Trophoblast cell (in vitro differentiated cells and primary cell): ENCODE data around the gene SYTL1.

Experiments used
- DNase-seq, 2 donors: peaks; one replicate each; pipeline ENCODE4 v3.0.0-alpha.2; 2016
- H2AFZ ChIP-seq: 2 replicates; pipeline ENCODE4 v1.6.1; 2013; ENCODE audit warnings: low read length, moderate library complexity, mild to moderate bottlenecking; ENCODE audit not compliant: insufficient read depth, poor library complexity
- H2AK5ac ChIP-seq: 2 replicates; pipeline ENCODE4 v1.6.1; 2013; ENCODE audit warnings: mild to moderate bottlenecking, low read length
- H2BK120ac ChIP-seq: 2 replicates; pipeline ENCODE4 v1.6.1; 2013; ENCODE audit warnings: low read length, mild to moderate bottlenecking, moderate library complexity; ENCODE audit not compliant: insufficient read depth, poor library complexity
- H2BK12ac ChIP-seq: 2 replicates; pipeline ENCODE4 v1.6.1; 2013; ENCODE audit warnings: mild to moderate bottlenecking, low read length, moderate library complexity
- H2BK5ac ChIP-seq: 2 replicates; pipeline ENCODE4 v1.6.1; 2013; ENCODE audit warnings: low read length, low read depth, moderate library complexity, mild to moderate bottlenecking; ENCODE audit not compliant: poor library complexity
- H3K14ac ChIP-seq: 2 replicates; pipeline ENCODE4 v1.6.1; 2013; ENCODE audit warnings: mild to moderate bottlenecking, low read length
- H3K18ac ChIP-seq: 2 replicates; pipeline ENCODE4 v1.6.1; 2013; ENCODE audit warnings: mild to moderate bottlenecking, low read length
- H3K23ac ChIP-seq: 2 replicates; pipeline ENCODE4 v1.6.1; 2013; ENCODE audit warnings: low read length
- H3K27ac ChIP-seq: 2 replicates; pipeline ENCODE4 v1.5.1; 2013; ENCODE audit warnings: low read depth, mild to moderate bottlenecking, inconsistent platforms, low read length, moderate library complexity
- H3K27me3 ChIP-seq: 2 replicates; pipeline ENCODE4 v1.6.1; 2013; ENCODE audit warnings: inconsistent platforms, mild to moderate bottlenecking, low read length, moderate library complexity; ENCODE audit not compliant: insufficient read depth
- H3K36me3 ChIP-seq, 2 experiments: 1 replicate in 1 of 2; 2 replicates in 1 of 2; pipeline ENCODE4 v1.6.1; 2013; ENCODE audit warnings: low read length in 2 of 2, mild to moderate bottlenecking in 2 of 2, moderate library complexity in 1 of 2; ENCODE audit not compliant: insufficient read depth in 2 of 2, control insufficient read depth in 1 of 2
- H3K4ac ChIP-seq: 2 replicates; pipeline ENCODE4 v1.6.1; 2013; ENCODE audit warnings: low read depth, mild to moderate bottlenecking, low read length, moderate library complexity
- H3K4me1 ChIP-seq, 2 experiments: 1 replicate in 1 of 2; 2 replicates in 1 of 2; pipeline ENCODE4 v1.6.1; 2013; ENCODE audit warnings: low read length in 2 of 2, mild to moderate bottlenecking in 2 of 2, moderate library complexity in 1 of 2; ENCODE audit not compliant: insufficient read depth in 2 of 2, control insufficient read depth in 1 of 2
- H3K4me2 ChIP-seq: 2 replicates; pipeline ENCODE4 v1.6.1; 2013; ENCODE audit warnings: inconsistent platforms, mild to moderate bottlenecking, low read length, moderate library complexity
- H3K4me3 ChIP-seq: 2 replicates; pipeline ENCODE4 v1.5.1; 2013; ENCODE audit warnings: mild to moderate bottlenecking, low read depth, low read length, inconsistent platforms
- H3K79me1 ChIP-seq: one replicate; pipeline ENCODE4 v1.6.1; 2013; ENCODE audit warnings: low read length
- H3K79me2 ChIP-seq: 2 replicates; pipeline ENCODE4 v1.6.1; 2013; ENCODE audit warnings: low read length, mild to moderate bottlenecking; ENCODE audit not compliant: control insufficient read depth, insufficient read depth, poor library complexity
- H3K9ac ChIP-seq: 2 replicates; pipeline ENCODE4 v1.6.1; 2013; ENCODE audit warnings: mild to moderate bottlenecking, low read length
- H3K9me3 ChIP-seq: 2 replicates; pipeline ENCODE4 v1.6.1; 2013; ENCODE audit warnings: low read depth, mild to moderate bottlenecking, control low read depth, inconsistent platforms, low read length; ENCODE audit not compliant: insufficient read depth
- H4K12ac ChIP-seq: 2 replicates; pipeline ENCODE4 v1.6.1; 2013; ENCODE audit warnings: low read depth, mild to moderate bottlenecking, low read length, moderate library complexity
- H4K8ac ChIP-seq: 2 replicates; pipeline ENCODE4 v1.6.1; 2013; ENCODE audit warnings: low read depth, mild to moderate bottlenecking, low read length, moderate library complexity
- H4K91ac ChIP-seq: one replicate; pipeline ENCODE4 v1.6.1; 2013; ENCODE audit warnings: low read depth, mild to moderate bottlenecking, low read length, moderate library complexity
- WGBS: extraction: QIAGEN DNeasy Blood & Tissue Kit; methylation state at CpG from one replicate; pipeline ENCODE4 v1.1.7; 2013; ENCODE audit warnings: missing lambda C conversion rate; ENCODE audit not compliant: insufficient read length, insufficient coverage; ENCODE audit errors: extremely low coverage; 5-methylcytosine and 5-hydroxymethylcytosine counted together

SYTL1 gene

GRCh38 chr1:27392778-27393635 lies 51.2 kb downstream of the SYTL1 start:
- Histone ChIP-seq H3K9me3 (no peaks in the 10 kb centered on the region), H3K14ac (no peak overlapping the region), H3K27ac (no peak overlapping the region), H3K79me1 (peaks cover 2% of the 10 kb centered on the region), H3K9ac (peak overlapping the region; percentile 15), H3K4me3 (peak overlapping the region; percentile 70), H3K79me2 (no peaks in the 10 kb centered on the region), H2BK120ac (no peak overlapping the region), H3K27me3 (no peaks in the 10 kb centered on the region), H3K18ac (no peak overlapping the region), H3K23ac (no peak overlapping the region), H2AFZ (peak overlapping the region; percentile 64), H2BK12ac (no peak overlapping the region), H4K91ac (no peak overlapping the region), H4K12ac (no peak overlapping the region), H2AK5ac (no peak overlapping the region), H3K4me2 (peak overlapping the region; percentile 93), H3K4me1 (peaks cover 2 to 13% of the 10 kb centered on the region in 2 experiments), H4K8ac (peak overlapping the region; percentile 28), H3K4ac (no peak overlapping the region), H3K36me3 (no peaks in the 10 kb centered on the region), H2BK5ac (no peak overlapping the region)
- peak in 1 of 2 donors; percentile 31 for DNase-seq
- WGBS = no CpG with 5 or more reads among the region's 30 CpGs

- no peak overlapping the region for H3K18ac ChIP-seq
- H2AFZ ChIP-seq = no peak overlapping the region
- H3K79me1 ChIP-seq = peaks cover 2% of the 10 kb centered on the region
- H3K27ac ChIP-seq = no peak overlapping the region
- H4K8ac ChIP-seq = no peak overlapping the region
- peaks cover 2 to 13% of the 10 kb centered on the region in 2 experiments for H3K4me1 ChIP-seq
- no peaks in the 10 kb centered on the region for H3K79me2 ChIP-seq
- no peaks in the 10 kb centered on the region for H3K36me3 ChIP-seq
- no peak overlapping the region for H2BK12ac ChIP-seq
- no peak overlapping the region for H2BK5ac ChIP-seq
- no peak for DNase-seq
- no peaks in the 10 kb centered on the region for H3K9me3 ChIP-seq
- H4K12ac ChIP-seq = no peak overlapping the region
- H3K23ac ChIP-seq = no peak overlapping the region
- no peak overlapping the region for H3K14ac ChIP-seq
- no peak overlapping the region for H3K4me3 ChIP-seq
- no peak overlapping the region for H3K4me2 ChIP-seq
- H3K4ac ChIP-seq = no peak overlapping the region
- no peaks in the 10 kb centered on the region for H3K27me3 ChIP-seq
- no peak overlapping the region for H2BK120ac ChIP-seq
- no peak overlapping the region for H4K91ac ChIP-seq
- H2AK5ac ChIP-seq = no peak overlapping the region
- WGBS = no CpG with 5 or more reads among the region's 18 CpGs
- H3K9ac ChIP-seq = no peak overlapping the region
Measured at GRCh38 chr1:27393641-27394281, 51.9 kb downstream of the SYTL1 start.

GRCh38 chr1:27394282-27394658 lies 52.4 kb downstream of the SYTL1 start:
- no peak overlapping the region for H2BK120ac ChIP-seq
- no peak overlapping the region for H3K4me2 ChIP-seq
- H3K14ac ChIP-seq = no peak overlapping the region
- no peak overlapping the region for H3K9ac ChIP-seq
- no peak overlapping the region for H3K23ac ChIP-seq
- H2BK5ac ChIP-seq = no peak overlapping the region
- no peak overlapping the region for H3K27ac ChIP-seq
- no peak for DNase-seq
- no peaks in the 10 kb centered on the region for H3K36me3 ChIP-seq
- no peak overlapping the region for H3K18ac ChIP-seq
- H2AK5ac ChIP-seq = no peak overlapping the region
- no CpG with 5 or more reads among the region's 9 CpGs for WGBS
- H3K27me3 ChIP-seq = no peaks in the 10 kb centered on the region
- peaks cover 2% of the 10 kb centered on the region for H3K79me1 ChIP-seq
- H3K4ac ChIP-seq = no peak overlapping the region
- no peaks in the 10 kb centered on the region for H3K9me3 ChIP-seq
- no peak overlapping the region for H2BK12ac ChIP-seq
- no peak overlapping the region for H3K4me3 ChIP-seq
- no peak overlapping the region for H2AFZ ChIP-seq
- H3K4me1 ChIP-seq = peaks cover 2 to 13% of the 10 kb centered on the region in 2 experiments
- H4K8ac ChIP-seq = no peak overlapping the region
- H4K12ac ChIP-seq = no peak overlapping the region
- H3K79me2 ChIP-seq = no peaks in the 10 kb centered on the region
- H4K91ac ChIP-seq = no peak overlapping the region

- no CpG with 5 or more reads among the region's 1 CpG for WGBS
- H4K8ac ChIP-seq = no peak overlapping the region
Measured at GRCh38 chr1:27394925-27395324, 53.1 kb downstream of the SYTL1 start.

More at GRCh38 chr1:27394925-27395324, 53.1 kb downstream of the SYTL1 start:
- H2BK5ac ChIP-seq = no peak overlapping the region
- peaks cover 2 to 13% of the 10 kb centered on the region in 2 experiments for H3K4me1 ChIP-seq
- no peaks in the 10 kb centered on the region for H3K27me3 ChIP-seq
- H2BK12ac ChIP-seq = no peak overlapping the region
- no peak overlapping the region for H3K27ac ChIP-seq
- H3K9ac ChIP-seq = no peak overlapping the region
- H2AFZ ChIP-seq = no peak overlapping the region
- no peak overlapping the region for H3K4me2 ChIP-seq
- H2BK120ac ChIP-seq = no peak overlapping the region
- H4K91ac ChIP-seq = no peak overlapping the region
- H3K79me2 ChIP-seq = no peaks in the 10 kb centered on the region
- H4K12ac ChIP-seq = no peak overlapping the region
- H3K79me1 ChIP-seq = peaks cover 2% of the 10 kb centered on the region
- H2AK5ac ChIP-seq = no peak overlapping the region
- H3K18ac ChIP-seq = no peak overlapping the region
- no peaks in the 10 kb centered on the region for H3K36me3 ChIP-seq
- H3K23ac ChIP-seq = no peak overlapping the region
- H3K4ac ChIP-seq = no peak overlapping the region
- DNase-seq = no peak
- H3K9me3 ChIP-seq = peaks cover 2% of the 10 kb centered on the region
- no peak overlapping the region for H3K4me3 ChIP-seq
- no peak overlapping the region for H3K14ac ChIP-seq
